IMR-90 (cell line): Measurements from ENCODE around the gene SLC39A3. TPM values are rescaled to one million over a fixed set of nuclear protein-coding genes. Genes with fewer than 3 reads are reported as not detected.

Source experiments
- ATAC-seq: fragments of 200-7000 bp; cut with Tn5 transposase; 2 replicates; pipeline ENCODE4 v1.9.1; 2020; ENCODE audit warnings: low read depth, mild to moderate bottlenecking, moderate library complexity
- BruUV-seq: library from RNA; stranded (reverse); fragments of 400-500 nt; replicated peaks from 2 replicates; lab custom pipeline; 2021; lab: Mats Ljungman, UMichigan
- CTCF ChIA-PET: fragments of 300-600 bp; formaldehyde crosslinking; extraction: SDS; loops from one replicate; lab custom pipeline; 2021; ENCODE audit warnings: antibody characterized with exemption; lab: Yijun Ruan, JAX
- POLR2A ChIA-PET: fragments of 300-600 bp; sonication (Branson Sonifier 250); formaldehyde crosslinking; loops from one replicate; lab custom pipeline; 2022; ENCODE audit warnings: antibody characterized with exemption; ENCODE audit not compliant: unreplicated experiment; lab: Charles Lee
- DNase-seq: peaks from one replicate; pipeline ENCODE4 v3.0.0; 2013
- H2AFZ ChIP-seq: replicated peaks from 2 replicates; pipeline ENCODE3; 2013; ENCODE audit warnings: low read length, mild to moderate bottlenecking; ENCODE audit not compliant: poor library complexity
- H2AK5ac ChIP-seq: 2 replicates; pipeline ENCODE4 v1.6.1; 2013; ENCODE audit warnings: low read depth, low read length, inconsistent platforms
- H2AK9ac ChIP-seq: replicated peaks from 2 replicates; pipeline ENCODE3; 2013; ENCODE audit warnings: mild to moderate bottlenecking, low read depth, low read length, moderate library complexity; ENCODE audit not compliant: poor library complexity
- H2BK120ac ChIP-seq: 2 replicates; pipeline ENCODE4 v1.6.1; 2013; ENCODE audit warnings: low read depth, low read length, inconsistent platforms
- H2BK15ac ChIP-seq: 3 replicates; pipeline ENCODE4 v1.6.1; 2013; ENCODE audit warnings: low read depth, low read length, inconsistent platforms
- H2BK20ac ChIP-seq: 2 replicates; pipeline ENCODE4 v1.6.1; 2013; ENCODE audit warnings: low read depth, mild to moderate bottlenecking, inconsistent platforms, low read length, moderate library complexity
- H2BK5ac ChIP-seq: 2 replicates; pipeline ENCODE4 v1.6.1; 2013; ENCODE audit warnings: mild to moderate bottlenecking, low read depth, low read length, inconsistent platforms; ENCODE audit not compliant: poor library complexity, severe bottlenecking
- H3K14ac ChIP-seq: replicated peaks from 2 replicates; pipeline ENCODE4 v1.6.1; 2013; ENCODE audit warnings: low read depth, low read length, inconsistent platforms
- H3K18ac ChIP-seq: 2 replicates; pipeline ENCODE4 v1.6.1; 2013; ENCODE audit warnings: low read depth, low read length, control low read depth
- H3K23ac ChIP-seq: 2 replicates; pipeline ENCODE4 v1.6.1; 2013; ENCODE audit warnings: low read depth, low read length, inconsistent platforms
- H3K27ac ChIP-seq: 2 replicates; pipeline ENCODE4 v1.5.1; 2013; ENCODE audit warnings: mild to moderate bottlenecking, control low read depth, low read length; ENCODE audit not compliant: insufficient read depth
- H3K27me3 ChIP-seq: 2 replicates; pipeline ENCODE4 v1.6.1; 2013; ENCODE audit warnings: low read length; ENCODE audit not compliant: control insufficient read depth, insufficient read depth
- H3K36me3 ChIP-seq: 2 replicates; pipeline ENCODE4 v1.6.1; 2013; ENCODE audit warnings: low read length, mixed read lengths; ENCODE audit not compliant: control insufficient read depth, insufficient read depth
- H3K4ac ChIP-seq: 2 replicates; pipeline ENCODE4 v1.6.1; 2013; ENCODE audit warnings: low read depth, low read length, inconsistent platforms
- H3K4me1 ChIP-seq: 2 replicates; pipeline ENCODE4 v1.6.1; 2013; ENCODE audit warnings: low read length, mixed read lengths; ENCODE audit not compliant: control insufficient read depth, insufficient read depth
- H3K4me2 ChIP-seq: 2 replicates; pipeline ENCODE4 v1.6.1; 2013; ENCODE audit warnings: low read depth, mild to moderate bottlenecking, control low read depth, low read length, moderate library complexity
- H3K4me3 ChIP-seq: 2 replicates; pipeline ENCODE4 v1.5.1; 2013; ENCODE audit warnings: low read depth, mild to moderate bottlenecking, control low read depth, low read length, moderate library complexity; ENCODE audit not compliant: insufficient read depth
- H3K56ac ChIP-seq: 2 replicates; pipeline ENCODE4 v1.6.1; 2013; ENCODE audit warnings: low read length, inconsistent platforms; ENCODE audit not compliant: insufficient read depth; ENCODE audit errors: extremely low read depth
- H3K79me1 ChIP-seq, 2 experiments: 2 replicates each; pipeline ENCODE4 v1.6.1; 2013; ENCODE audit warnings: low read length in 2 of 2, inconsistent platforms in 1 of 2, low read depth in 1 of 2
- H3K9ac ChIP-seq: 2 replicates; pipeline ENCODE4 v1.6.1; 2013; ENCODE audit warnings: low read depth, low read length, control low read depth
- H3K9me1 ChIP-seq: 2 replicates; pipeline ENCODE4 v1.6.1; 2013; ENCODE audit warnings: low read length, inconsistent platforms; ENCODE audit not compliant: insufficient read depth
- H3K9me3 ChIP-seq: 2 replicates; pipeline ENCODE4 v1.6.1; 2013; ENCODE audit warnings: low read length; ENCODE audit not compliant: control insufficient read depth, insufficient read depth
- H4K20me1 ChIP-seq: 2 replicates; pipeline ENCODE4 v1.6.1; 2013; ENCODE audit warnings: low read length, inconsistent platforms; ENCODE audit not compliant: insufficient read depth
- H4K5ac ChIP-seq: 2 replicates; pipeline ENCODE4 v1.6.1; 2013; ENCODE audit warnings: mild to moderate bottlenecking, low read depth, low read length, control low read depth
- H4K8ac ChIP-seq, 2 experiments: 2 replicates each; pipeline ENCODE4 v1.6.1; 2013; ENCODE audit warnings: low read depth in 2 of 2, low read length in 2 of 2, control low read depth in 1 of 2, inconsistent platforms in 1 of 2
- H4K91ac ChIP-seq: 2 replicates; pipeline ENCODE4 v1.6.1; 2013; ENCODE audit warnings: low read depth, low read length, inconsistent platforms; ENCODE audit not compliant: insufficient read depth
- BHLHE40 ChIP-seq: fragments of 150-350 bp; IDR thresholded peaks from 2 replicates; pipeline ENCODE4 v1.6.1; 2016; ENCODE audit warnings: mild to moderate bottlenecking, low read depth, low read length
- CEBPB ChIP-seq: IDR thresholded peaks from 2 replicates; pipeline ENCODE4 v1.6.1; 2012; ENCODE audit warnings: low read depth, low read length, improper control_type of control experiment
- CHD1 ChIP-seq: IDR thresholded peaks from 2 replicates; pipeline ENCODE4 v1.6.1; 2012; ENCODE audit warnings: low read depth, low read length, improper control_type of control experiment
- FOS ChIP-seq: fragments of 150-350 bp; IDR thresholded peaks from 2 replicates; pipeline ENCODE4 v1.6.1; 2016; ENCODE audit warnings: low read depth, low read length
- MAFK ChIP-seq: IDR thresholded peaks from 2 replicates; pipeline ENCODE4 v1.6.1; 2012; ENCODE audit warnings: low read depth, low read length, improper control_type of control experiment
- MAZ ChIP-seq: IDR thresholded peaks from 2 replicates; pipeline ENCODE4 v1.6.1; 2012; ENCODE audit warnings: low read depth, mild to moderate bottlenecking, low read length, improper control_type of control experiment, moderate library complexity, borderline replicate concordance
- MXI1 ChIP-seq: IDR thresholded peaks from 2 replicates; pipeline ENCODE4 v1.6.1; 2012; ENCODE audit warnings: low read depth, mild to moderate bottlenecking, low read length, moderate library complexity, borderline replicate concordance
- NFE2L2 ChIP-seq: fragments of 150-350 bp; IDR thresholded peaks from 2 replicates; pipeline ENCODE4 v1.6.1; 2016; ENCODE audit warnings: low read depth, mild to moderate bottlenecking, low read length
- POLR2A ChIP-seq: IDR thresholded peaks from 2 replicates; pipeline ENCODE4 v1.6.1; 2012; ENCODE audit warnings: mild to moderate bottlenecking, low read depth, low read length
- RAD21 ChIP-seq: IDR thresholded peaks from 2 replicates; pipeline ENCODE4 v1.6.1; 2012; ENCODE audit warnings: low read length, improper control_type of control experiment
- RCOR1 ChIP-seq: IDR thresholded peaks from 2 replicates; pipeline ENCODE4 v1.6.1; 2012; ENCODE audit warnings: mild to moderate bottlenecking, low read length, improper control_type of control experiment; ENCODE audit not compliant: insufficient replicate concordance
- RFX5 ChIP-seq: IDR thresholded peaks from 2 replicates; pipeline ENCODE4 v1.8.0; 2012; ENCODE audit warnings: low read depth, mild to moderate bottlenecking, low read length, moderate library complexity
- SMC3 ChIP-seq: fragments of 150-350 bp; IDR thresholded peaks from 2 replicates; pipeline ENCODE4 v1.6.1; 2016; ENCODE audit warnings: low read depth, mild to moderate bottlenecking, antibody characterized with exemption, low read length, moderate library complexity
- WGBS, 2 experiments: methylation state at CpG; one replicate each; pipeline versions ENCODE4 v1.1.5 to v1.1.7; 2013; ENCODE audit warnings: missing lambda C conversion rate in 2 of 2; ENCODE audit not compliant: insufficient read length in 1 of 2; ENCODE audit errors: extremely low coverage in 2 of 2; 5-methylcytosine and 5-hydroxymethylcytosine counted together
- dilution Hi-C: fragments of 300-500 bp; cut with HindIII; formaldehyde crosslinking; loops from one replicate; pipeline ENCODE4 v1.14.3; 2018; ENCODE audit warnings: low sequenced_read_pairs; ENCODE audit not compliant: unreplicated experiment
- in situ Hi-C: fragments of 300-500 bp; cut with MboI; formaldehyde crosslinking; loops from 3 replicates; pipeline ENCODE4 v1.14.3; 2019; ENCODE audit warnings: low sequenced_read_pairs, inconsistent platforms, mixed read lengths
- intact Hi-C: fragments of 100-400 bp; cut with micrococcal nuclease; formaldehyde crosslinking; loops from 2 replicates; pipeline ENCODE4 v1.10.0; 2022
- polyA plus RNA-seq, 3 experiments: library from polyadenylated mRNA; depleted of rRNA; stranded (reverse); fragments of >200 nt; gene quantifications; 2 replicates each; pipeline ENCODE4 v1.2.3, GENCODE V29; 2012; ENCODE audit warnings: low replicate concordance in 1 of 3
- total RNA-seq: library from RNA; depleted of rRNA; stranded (reverse); fragments of >200 nt; gene quantifications from 2 replicates; pipeline ENCODE4 v1.2.3, GENCODE V29; 2012
- TF ChIP-seq, protein P1 (sequence below): fragments of 150-350 bp; IDR thresholded peaks from 2 replicates; pipeline ENCODE4 v1.6.1; 2016; ENCODE audit warnings: low read depth, mild to moderate bottlenecking, low read length, moderate library complexity, borderline replicate concordance
- TF ChIP-seq, protein P2 (sequence below): fragments of 150-350 bp; IDR thresholded peaks from 2 replicates; pipeline ENCODE4 v1.6.1; 2017; ENCODE audit warnings: mild to moderate bottlenecking, antibody characterized with exemption, low read length, low read depth
- TF ChIP-seq, protein P3 (sequence below): conservative IDR thresholded peaks from 2 replicates; pipeline ENCODE4 v1.5.1; 2012; ENCODE audit warnings: mild to moderate bottlenecking, low read depth, low read length, improper control_type of control experiment

Gene SLC39A3
- total and polyA plus RNA-seq, 2 of the 4 experiments (the other 2 are of a cell fraction), result 12.4 to 38.2 TPM

DNA sequence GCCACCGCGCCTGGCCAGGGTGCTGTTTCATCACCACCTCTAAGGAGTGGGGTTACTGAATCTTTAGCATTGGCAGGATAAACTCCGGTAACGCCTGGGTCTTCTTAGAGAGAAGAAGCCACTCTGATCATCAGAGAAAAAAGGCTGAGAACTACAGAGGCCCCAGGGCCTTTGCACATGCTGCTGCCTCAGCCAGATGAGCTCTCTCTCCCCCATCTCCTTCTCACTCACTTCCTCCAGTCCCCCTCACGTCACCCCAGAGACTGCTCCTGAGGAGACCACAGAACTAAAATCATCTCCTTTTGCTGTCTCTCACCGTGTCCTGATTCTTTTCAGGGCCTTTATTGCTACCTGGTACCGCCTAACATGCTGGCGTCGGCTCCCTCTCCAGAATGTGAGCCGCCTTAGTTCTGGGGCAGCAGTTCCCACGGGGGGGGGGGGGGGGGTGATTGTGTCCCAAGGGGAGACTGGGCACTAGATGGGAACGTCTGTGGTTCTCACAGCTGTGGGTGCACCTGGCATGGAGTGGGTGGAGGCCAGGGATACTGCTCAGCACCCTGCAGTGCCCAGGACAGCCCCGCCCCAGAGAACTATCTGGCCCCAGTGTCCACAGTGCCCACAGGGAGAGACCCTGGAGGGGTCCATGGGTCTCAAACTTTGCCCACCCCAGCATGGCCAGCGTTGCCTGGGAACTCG, 13.5 kb downstream of the SLC39A3 start:
- ChIA-PET CTCF (no interaction called here), POLR2A (no interaction called here)
- H3K23ac ChIP-seq, result no peak overlapping the region
- peaks cover 7% of the 10 kb centered on the region; the same call in 1 of the 2 replicates for H3K9me1 ChIP-seq
- H3K27me3 ChIP-seq, result peaks cover 14% of the 10 kb centered on the region
- no peak overlapping the region for H3K27ac ChIP-seq
- WGBS, 2 experiments, result 85% methylated on average over 4 of the region's 15 CpGs; no CpG with 5 or more reads in 1 of the 2 experiments
- BruUV-seq, result no TSS peak
- intact Hi-C loops, result no loop called here
- H3K9ac ChIP-seq, result no peak overlapping the region
- no peak overlapping the region for H3K14ac ChIP-seq
- no peaks in the 10 kb centered on the region; the same call in 1 of the 2 replicates for H4K20me1 ChIP-seq
- H3K4me2 ChIP-seq, result no peak overlapping the region
- no peak overlapping the region for H2BK20ac ChIP-seq
- no peak overlapping the region for H2BK120ac ChIP-seq
- H2BK15ac ChIP-seq, result no peak overlapping the region
- H3K4me3 ChIP-seq, result no peak overlapping the region
- H3K4ac ChIP-seq, result no peak overlapping the region
- H3K56ac ChIP-seq, result no peak overlapping the region
- no peak overlapping the region for H4K8ac ChIP-seq
- H3K18ac ChIP-seq, result no peak overlapping the region
- no peak for ATAC-seq
- H3K4me1 ChIP-seq, result peaks cover 16% of the 10 kb centered on the region
- peaks cover 0 to 6% of the 10 kb centered on the region in 2 experiments; a peak in 1 of 4 replicates for H3K79me1 ChIP-seq
- no peak overlapping the region for H2AK9ac ChIP-seq
- TF ChIP-seq MAFK (no peak), POLR2A (no peak), CEBPB (no peak), FOS (no peak), SMC3 (no peak), CHD1 (no peak), RFX5 (no peak), NFE2L2 (no peak), MAZ (no peak), RAD21 (no peak), RCOR1 (no peak), MXI1 (no peak), BHLHE40 (no peak)
- TF ChIP-seq, protein P1, sequence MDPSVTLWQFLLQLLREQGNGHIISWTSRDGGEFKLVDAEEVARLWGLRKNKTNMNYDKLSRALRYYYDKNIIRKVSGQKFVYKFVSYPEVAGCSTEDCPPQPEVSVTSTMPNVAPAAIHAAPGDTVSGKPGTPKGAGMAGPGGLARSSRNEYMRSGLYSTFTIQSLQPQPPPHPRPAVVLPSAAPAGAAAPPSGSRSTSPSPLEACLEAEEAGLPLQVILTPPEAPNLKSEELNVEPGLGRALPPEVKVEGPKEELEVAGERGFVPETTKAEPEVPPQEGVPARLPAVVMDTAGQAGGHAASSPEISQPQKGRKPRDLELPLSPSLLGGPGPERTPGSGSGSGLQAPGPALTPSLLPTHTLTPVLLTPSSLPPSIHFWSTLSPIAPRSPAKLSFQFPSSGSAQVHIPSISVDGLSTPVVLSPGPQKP, result no peak
- TF ChIP-seq, protein P2, sequence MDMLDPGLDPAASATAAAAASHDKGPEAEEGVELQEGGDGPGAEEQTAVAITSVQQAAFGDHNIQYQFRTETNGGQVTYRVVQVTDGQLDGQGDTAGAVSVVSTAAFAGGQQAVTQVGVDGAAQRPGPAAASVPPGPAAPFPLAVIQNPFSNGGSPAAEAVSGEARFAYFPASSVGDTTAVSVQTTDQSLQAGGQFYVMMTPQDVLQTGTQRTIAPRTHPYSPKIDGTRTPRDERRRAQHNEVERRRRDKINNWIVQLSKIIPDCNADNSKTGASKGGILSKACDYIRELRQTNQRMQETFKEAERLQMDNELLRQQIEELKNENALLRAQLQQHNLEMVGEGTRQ, result no peak
- TF ChIP-seq, protein P3, sequence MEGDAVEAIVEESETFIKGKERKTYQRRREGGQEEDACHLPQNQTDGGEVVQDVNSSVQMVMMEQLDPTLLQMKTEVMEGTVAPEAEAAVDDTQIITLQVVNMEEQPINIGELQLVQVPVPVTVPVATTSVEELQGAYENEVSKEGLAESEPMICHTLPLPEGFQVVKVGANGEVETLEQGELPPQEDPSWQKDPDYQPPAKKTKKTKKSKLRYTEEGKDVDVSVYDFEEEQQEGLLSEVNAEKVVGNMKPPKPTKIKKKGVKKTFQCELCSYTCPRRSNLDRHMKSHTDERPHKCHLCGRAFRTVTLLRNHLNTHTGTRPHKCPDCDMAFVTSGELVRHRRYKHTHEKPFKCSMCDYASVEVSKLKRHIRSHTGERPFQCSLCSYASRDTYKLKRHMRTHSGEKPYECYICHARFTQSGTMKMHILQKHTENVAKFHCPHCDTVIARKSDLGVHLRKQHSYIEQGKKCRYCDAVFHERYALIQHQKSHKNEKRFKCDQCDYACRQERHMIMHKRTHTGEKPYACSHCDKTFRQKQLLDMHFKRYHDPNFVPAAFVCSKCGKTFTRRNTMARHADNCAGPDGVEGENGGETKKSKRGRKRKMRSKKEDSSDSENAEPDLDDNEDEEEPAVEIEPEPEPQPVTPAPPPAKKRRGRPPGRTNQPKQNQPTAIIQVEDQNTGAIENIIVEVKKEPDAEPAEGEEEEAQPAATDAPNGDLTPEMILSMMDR, result no peak
- in situ Hi-C loops, result no loop called here
- no peak overlapping the region for H2AK5ac ChIP-seq
- DNase-seq, result no peak
- H2AFZ ChIP-seq, result no peak overlapping the region
- no peak overlapping the region for H2BK5ac ChIP-seq
- dilution Hi-C loops, result no loop called here
- H3K36me3 ChIP-seq, result no peaks in the 10 kb centered on the region
- H4K91ac ChIP-seq, result no peak overlapping the region
- H3K9me3 ChIP-seq, result no peaks in the 10 kb centered on the region
- no peak overlapping the region for H4K5ac ChIP-seq
